HCT116 (cell line): Measurements from ENCODE around the gene RNF225. TPM values are rescaled to one million over a fixed set of nuclear protein-coding genes. Genes with fewer than 3 reads are reported as not detected.

Experiments used
- ATAC-seq: fragments of 200-7000 bp; cut with Tn5 transposase; 2 replicates; pipeline ENCODE4 v1.9.1; 2020; ENCODE audit warnings: mild to moderate bottlenecking, moderate library complexity
- BruUV-seq: library from RNA; stranded (reverse); fragments of 400-500 nt; replicated peaks from 2 replicates; lab custom pipeline; 2021; lab: Mats Ljungman, UMichigan
- CTCF ChIA-PET: fragments of 300-600 bp; sonication (Branson Sonifier 250); formaldehyde crosslinking; loops from one replicate; lab custom pipeline; 2021; ENCODE audit warnings: antibody characterized with exemption; lab: Charles Lee
- POLR2A ChIA-PET: fragments of 300-600, 350-600 bp; sonication (Branson Sonifier 250); formaldehyde crosslinking; loops from one replicate; lab custom pipeline; 2021; ENCODE audit warnings: antibody characterized with exemption; lab: Charles Lee
- RAD21 ChIA-PET, 2 experiments: fragments of 300-600 bp; sonication (Branson Sonifier 250); formaldehyde crosslinking; loops; one replicate each; lab custom pipeline; 2023; ENCODE audit warnings: low total read pairs in 2 of 2; ENCODE audit not compliant: uncharacterized antibody in 2 of 2, unreplicated experiment in 2 of 2, low non-redundant PET in 1 of 2; lab: Charles Lee
- DNase-seq: peaks from one replicate; pipeline ENCODE4 v3.0.0-alpha.2; 2010; ENCODE audit warnings: low read depth, low spot score
- H2AFZ ChIP-seq: fragments of 200-600 bp; shearing (Covaris generic), sonication (generic); 2 replicates; pipeline ENCODE4 v1.6.1; 2017; ENCODE audit warnings: low read depth, mixed run types, mixed read lengths, antibody characterized with exemption, low read length; ENCODE audit not compliant: poor library complexity, severe bottlenecking
- H3K27ac ChIP-seq: 2 replicates; pipeline ENCODE4 v1.5.1; 2012; ENCODE audit warnings: low read depth, low read length
- H3K27me3 ChIP-seq: fragments of 200-600 bp; sonication (generic); 2 replicates; pipeline ENCODE4 v1.6.1; 2016; ENCODE audit warnings: mixed run types, low read length, mixed read lengths; ENCODE audit not compliant: insufficient read depth
- H3K36me3 ChIP-seq, 2 experiments: fragments of 200-500 bp in 1 of 2; fragments of 200-600 bp in 1 of 2; sonication (Bioruptor generic) in 1 of 2; sonication (generic) in 1 of 2; 2 replicates each; pipeline versions ENCODE4 v1.5.1 to v1.6.1; 2014 to 2016; ENCODE audit warnings: low read length in 2 of 2, inconsistent platforms in 1 of 2, mixed read lengths in 1 of 2, mixed run types in 1 of 2; ENCODE audit not compliant: insufficient read depth in 2 of 2, control insufficient read depth in 1 of 2
- H3K4me1 ChIP-seq, 2 experiments: fragments of 200-600 bp in 1 of 2; sonication (generic) in 1 of 2; 2 replicates each; pipeline versions ENCODE4 v1.5.1 to v1.6.1; 2012 to 2017; ENCODE audit warnings: low read length in 2 of 2, inconsistent platforms in 1 of 2, mild to moderate bottlenecking in 1 of 2, mixed read lengths in 1 of 2, mixed run types in 1 of 2, moderate library complexity in 1 of 2; ENCODE audit not compliant: insufficient read depth in 2 of 2, control insufficient read depth in 1 of 2
- H3K4me2 ChIP-seq: fragments of 200-600 bp; sonication (generic); 2 replicates; pipeline ENCODE4 v1.6.1; 2017; ENCODE audit warnings: mixed run types, low read length, mixed read lengths
- H3K4me3 ChIP-seq, 2 experiments: fragments of 200-600 bp in 1 of 2; sonication (generic) in 1 of 2; replicated peaks in 1 of 2; 2 replicates each; pipeline ENCODE4 v1.5.1; 2011 to 2016; ENCODE audit warnings: low read length in 2 of 2, control low read depth in 1 of 2, low read depth in 1 of 2, mild to moderate bottlenecking in 1 of 2, mixed read lengths in 1 of 2, mixed run types in 1 of 2
- H3K79me2 ChIP-seq: fragments of 200-600 bp; sonication (generic); 2 replicates; pipeline ENCODE4 v1.6.1; 2017; ENCODE audit warnings: mild to moderate bottlenecking, mixed run types, low read length, moderate library complexity, mixed read lengths; ENCODE audit not compliant: insufficient read depth
- H3K9ac ChIP-seq: fragments of 200-600 bp; sonication (generic); 2 replicates; pipeline ENCODE4 v1.6.1; 2016; ENCODE audit warnings: low read length, mixed read lengths
- H3K9me2 ChIP-seq: fragments of 200-600 bp; sonication (generic), shearing (Covaris generic); 2 replicates; pipeline ENCODE4 v1.6.1; 2017; ENCODE audit warnings: mixed run types, mild to moderate bottlenecking, moderate library complexity; ENCODE audit not compliant: insufficient read depth
- H3K9me3 ChIP-seq, 2 experiments: fragments of 200-500 bp in 1 of 2; fragments of 200-600 bp in 1 of 2; sonication (Bioruptor generic) in 1 of 2; sonication (generic) in 1 of 2; 2 replicates each; pipeline ENCODE4 v1.6.1; 2014 to 2017; ENCODE audit warnings: low read length in 2 of 2, mixed read lengths in 2 of 2, inconsistent platforms in 1 of 2, low read depth in 1 of 2, mild to moderate bottlenecking in 1 of 2, mixed run types in 1 of 2, moderate library complexity in 1 of 2; ENCODE audit not compliant: control insufficient read depth in 1 of 2, insufficient read depth in 1 of 2
- H4K20me1 ChIP-seq: fragments of 200-600 bp; sonication (generic), shearing (Covaris generic); 2 replicates; pipeline ENCODE4 v1.6.1; 2017; ENCODE audit warnings: mixed run types, mild to moderate bottlenecking, moderate library complexity; ENCODE audit not compliant: insufficient read depth
- CBX3 ChIP-seq: IDR thresholded peaks from 2 replicates; pipeline ENCODE4 v1.6.1; 2012; ENCODE audit warnings: low read depth
- CEBPB ChIP-seq: IDR thresholded peaks from 2 replicates; pipeline ENCODE4 v1.6.1; 2012; ENCODE audit warnings: low read depth
- EGR1 ChIP-seq: IDR thresholded peaks from 2 replicates; pipeline ENCODE4 v1.6.1; 2012; ENCODE audit warnings: low read depth
- EZH2 ChIP-seq: fragments of 200-600 bp; sonication (generic); IDR thresholded peaks from 2 replicates; pipeline ENCODE4 v1.6.1; 2017; ENCODE audit warnings: antibody characterized with exemption, mixed run types
- EZH2phosphoT487 ChIP-seq: fragments of 200-600 bp; IDR thresholded peaks from 2 replicates; pipeline ENCODE4 v1.6.1; 2018; ENCODE audit warnings: antibody characterized with exemption, borderline replicate concordance
- FOSL1 ChIP-seq: IDR thresholded peaks from 2 replicates; pipeline ENCODE4 v1.6.1; 2012; ENCODE audit warnings: low read depth
- JUND ChIP-seq: IDR thresholded peaks from 2 replicates; pipeline ENCODE4 v1.6.1; 2012
- POLR2A ChIP-seq: IDR thresholded peaks from 2 replicates; pipeline ENCODE4 v1.7.0; 2011; ENCODE audit warnings: borderline replicate concordance; ENCODE audit not compliant: insufficient read depth, insufficient read length; ENCODE audit errors: extremely low read depth
- RAD21 ChIP-seq: IDR thresholded peaks from 2 replicates; pipeline ENCODE4 v1.6.1; 2012; ENCODE audit warnings: low read depth, mild to moderate bottlenecking
- SIN3A ChIP-seq: IDR thresholded peaks from 2 replicates; pipeline ENCODE4 v1.6.1; 2012; ENCODE audit warnings: low read depth
- TCF7L2 ChIP-seq: IDR thresholded peaks from 2 replicates; pipeline ENCODE4 v1.7.0; 2011; ENCODE audit warnings: borderline replicate concordance, inconsistent platforms; ENCODE audit not compliant: insufficient read depth, insufficient read length; ENCODE audit errors: extremely low read depth
- ZNF274 ChIP-seq: fragments of 200-500 bp; sonication (Bioruptor generic); IDR thresholded peaks from 2 replicates; pipeline ENCODE4 v1.6.1; 2014; ENCODE audit warnings: mild to moderate bottlenecking, low read depth, low read length, inconsistent platforms
- intact Hi-C: fragments of 100-400 bp; cut with micrococcal nuclease; formaldehyde crosslinking; loops from 2 replicates; pipeline ENCODE4 v1.10.0; 2022
- total RNA-seq: library from RNA; stranded (reverse); gene quantifications from one replicate; pipeline ENCODE4 v1.2.1, GENCODE V29; 2021; ENCODE audit not compliant: unreplicated experiment

The RNF225 gene
- total RNA-seq, 1 experiment from 2014 or later, result 1.2 TPM

- TF ChIP-seq POLR2A (no peak), SIN3A (no peak), ZNF274 (no peak), TCF7L2 (no peak), JUND (no peak)
Observed at GRCh38 chr19:58395979-58396627, 647 bp downstream of the RNF225 start (continued).

GRCh38 chr19:58396691-58397532, 1.5 kb downstream of the RNF225 start:
- Histone ChIP-seq H3K27ac (no peak overlapping the region), H2AFZ (no peak overlapping the region), H3K9ac (no peak overlapping the region), H3K9me3 (no peaks in the 10 kb centered on the region), H3K4me2 (no peak overlapping the region), H3K27me3 (no peaks in the 10 kb centered on the region), H3K36me3 (peaks cover 14 to 32% of the 10 kb centered on the region in 2 experiments; a peak in 3 of 4 replicates), H4K20me1 (peaks cover 19% of the 10 kb centered on the region; the same call in 1 of the 2 replicates), H3K79me2 (peaks cover 21% of the 10 kb centered on the region), H3K9me2 (no peaks in the 10 kb centered on the region), H3K4me1 (peaks cover 27 to 50% of the 10 kb centered on the region in 2 experiments), H3K4me3 (no peak overlapping the region)
- no peak for TF ChIP-seq EZH2
- no peak for TF ChIP-seq EGR1
- TF ChIP-seq CEBPB, result no peak
- no peak for TF ChIP-seq CBX3
- TF ChIP-seq JUND, result no peak
- TF ChIP-seq RAD21, result no peak
- TF ChIP-seq EZH2phosphoT487, result no peak
- TF ChIP-seq TCF7L2, result no peak
- TF ChIP-seq FOSL1, result no peak
- RAD21 ChIA-PET, result no interaction called here
- DNase-seq (no peak), ATAC-seq (no peak)
- intact Hi-C loops, result no loop called here
- CTCF ChIA-PET, result no interaction called here
- POLR2A ChIA-PET, result no interaction called here
- no TSS peak for BruUV-seq
